GM12891 (cell line): ENCODE data around the gene PRPF18.
A peak's percentile ranks its signal among the peaks of the same experiment; 100 is the strongest.

Experiments
- POLR2A ChIP-seq: IDR thresholded peaks from 2 replicates; pipeline ENCODE4 v1.6.1; 2011; ENCODE audit warnings: low read depth, low read length, control low read depth
- SPI1 ChIP-seq: IDR thresholded peaks from 2 replicates; pipeline ENCODE4 v1.6.1; 2011; ENCODE audit warnings: low read depth, low read length, control low read depth
- TAF1 ChIP-seq: IDR thresholded peaks from 2 replicates; pipeline ENCODE4 v1.6.1; 2011; ENCODE audit warnings: low read depth, low read length, control low read depth

DNA sequence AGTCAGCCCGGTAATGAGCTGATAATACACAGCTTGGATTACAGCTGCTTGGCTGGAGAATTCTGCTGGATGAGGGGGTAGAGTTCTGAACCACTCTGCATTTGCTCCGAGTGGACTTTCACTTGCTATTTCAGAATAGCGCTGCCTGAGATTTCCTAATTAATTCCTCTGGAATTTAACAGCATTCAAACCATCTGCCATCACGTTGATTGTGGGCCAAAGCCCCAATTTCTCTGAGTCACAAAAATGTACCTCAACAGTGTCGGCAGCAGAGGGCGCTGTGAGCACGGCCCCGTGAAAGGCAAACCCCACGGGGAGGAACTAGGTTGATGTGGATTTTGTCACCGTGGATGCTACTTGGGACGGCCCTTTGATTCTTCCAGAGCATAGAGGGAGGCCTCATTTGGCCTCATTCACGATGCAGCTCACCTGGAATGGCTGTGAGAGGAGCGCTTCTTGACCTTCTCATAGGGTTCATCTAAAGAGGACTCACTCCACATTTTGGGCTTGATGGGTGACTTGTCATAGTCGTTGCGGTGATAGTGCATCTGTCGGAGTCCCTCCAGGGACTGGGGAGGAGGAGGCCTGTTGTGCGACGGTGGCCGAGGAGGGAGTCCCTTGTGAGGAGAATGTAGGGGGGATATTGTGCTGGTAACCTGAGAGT lies 73.3 kb downstream of the PRPF18 start:
- no peak for TF ChIP-seq POLR2A
- TF ChIP-seq SPI1, result peak; percentile 55; the same call in 1 of the 2 replicates
- no peak for TF ChIP-seq TAF1
